HUES64 (cell line): ENCODE measurements around the gene PTCD1.
"Not testable (repeated sequence)": the region's sequence is repeated elsewhere in the genome, so short reads cannot be mapped to it uniquely, and the experiment has no call there.

Experiments
- H3K27ac ChIP-seq: 2 replicates; pipeline ENCODE4 v1.7.0; 2013; ENCODE audit warnings: low read depth, low read length, inconsistent platforms
- H3K27me3 ChIP-seq: 2 replicates; pipeline ENCODE4 v1.6.1; 2013; ENCODE audit warnings: mild to moderate bottlenecking, low read length; ENCODE audit not compliant: insufficient read depth
- H3K36me3 ChIP-seq: 2 replicates; pipeline ENCODE4 v1.6.1; 2013; ENCODE audit warnings: mild to moderate bottlenecking, low read length; ENCODE audit not compliant: insufficient read depth
- H3K4me1 ChIP-seq: 2 replicates; pipeline ENCODE4 v1.6.1; 2013; ENCODE audit warnings: mild to moderate bottlenecking, low read length, moderate library complexity; ENCODE audit not compliant: insufficient read depth
- H3K4me3 ChIP-seq: 2 replicates; pipeline ENCODE4 v1.5.1; 2013; ENCODE audit warnings: mild to moderate bottlenecking, low read length, moderate library complexity
- H3K9ac ChIP-seq: 2 replicates; pipeline ENCODE4 v1.6.1; 2013; ENCODE audit warnings: mild to moderate bottlenecking, low read depth, low read length
- H3K9me3 ChIP-seq: 2 replicates; pipeline ENCODE4 v1.6.1; 2013; ENCODE audit warnings: low read depth, low read length; ENCODE audit not compliant: insufficient read depth
- WGBS: fragments of 150-250, 120-280 bp; methylation state at CpG from one replicate; pipeline ENCODE4 v1.1.7; 2013; ENCODE audit warnings: missing lambda C conversion rate; 5-methylcytosine and 5-hydroxymethylcytosine counted together

Gene PTCD1

DNA sequence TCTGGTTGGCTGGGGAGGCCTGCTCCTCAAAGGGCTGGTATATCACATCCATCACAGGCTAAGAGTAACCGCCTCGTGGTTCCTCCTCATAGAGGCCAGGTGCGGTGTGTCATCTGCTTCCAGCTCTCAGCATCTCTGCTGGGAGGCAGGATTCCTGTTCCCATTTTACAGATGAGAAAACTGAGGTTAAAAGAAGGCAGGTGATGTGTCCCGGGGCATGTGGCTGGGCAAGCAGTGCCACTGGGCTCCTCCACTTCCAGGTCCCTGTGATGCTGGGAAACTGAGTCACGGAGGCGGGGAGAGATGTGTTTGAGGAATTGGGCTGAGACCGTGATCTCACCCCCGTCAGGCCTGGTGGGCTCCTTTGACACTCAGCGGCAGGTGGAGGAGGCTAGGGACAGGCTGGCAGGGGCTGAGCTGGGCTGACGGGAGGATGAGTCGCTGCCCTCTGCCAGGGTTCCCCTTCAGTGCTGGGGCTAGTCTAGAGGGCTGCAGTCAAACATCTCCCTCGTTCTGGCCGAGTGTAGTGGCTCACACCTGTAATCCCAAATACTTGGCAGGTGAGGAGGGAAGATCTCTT lies 54.7 kb downstream of the PTCD1 start:
- Histone ChIP-seq H3K9ac (no peak overlapping the region), H3K9me3 (no peaks in the 10 kb centered on the region), H3K4me1 (no peaks in the 10 kb centered on the region), H3K27ac (no peak overlapping the region), H3K4me3 (no peak overlapping the region), H3K27me3 (no peaks in the 10 kb centered on the region), H3K36me3 (peaks cover 32% of the 10 kb centered on the region)
- WGBS: 96% methylated on average over 13 of the region's 13 CpGs

DNA sequence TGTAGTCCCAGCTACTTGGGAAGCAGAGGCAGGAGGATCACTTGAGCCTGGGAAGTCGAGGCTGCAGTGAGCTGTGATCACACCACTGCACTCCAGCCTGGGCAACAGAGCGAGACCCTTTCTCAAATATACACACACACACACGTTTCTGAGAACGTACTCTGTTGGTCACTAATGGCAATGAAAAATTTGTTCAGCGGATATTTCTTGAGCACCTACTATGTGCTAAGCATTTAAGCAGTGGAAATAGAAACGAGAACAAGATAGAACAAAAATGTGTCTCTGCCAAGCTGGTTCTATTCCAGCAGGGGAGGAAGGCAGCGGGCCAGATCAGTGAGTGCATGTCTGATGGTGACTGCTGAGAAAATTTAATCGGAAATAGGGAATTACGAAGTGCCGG lies 55.4 kb downstream of the PTCD1 start:
- Histone ChIP-seq H3K36me3 (peaks cover 28% of the 10 kb centered on the region), H3K4me1 (no peaks in the 10 kb centered on the region), H3K27me3 (no peaks in the 10 kb centered on the region), H3K4me3 (no peak overlapping the region), H3K27ac (no peak overlapping the region), H3K9me3 (no peaks in the 10 kb centered on the region), H3K9ac (no peak overlapping the region)
- WGBS: 97% methylated on average over 10 of the region's 10 CpGs

GRCh38 chr7:99381664-99382075 lies 56.9 kb downstream of the PTCD1 start:
- no peaks in the 10 kb centered on the region for H3K4me1 ChIP-seq
- WGBS: 93% methylated on average over 7 of the region's 7 CpGs
- H3K4me3 ChIP-seq: no peak overlapping the region
- H3K9ac ChIP-seq: no peak overlapping the region
- H3K36me3 ChIP-seq: peaks cover 23% of the 10 kb centered on the region
- H3K27ac ChIP-seq: no peak overlapping the region
- no peaks in the 10 kb centered on the region for H3K9me3 ChIP-seq
- H3K27me3 ChIP-seq: no peaks in the 10 kb centered on the region

- Histone ChIP-seq H3K4me3 (no peak overlapping the region), H3K27me3 (no peaks in the 10 kb centered on the region), H3K4me1 (no peaks in the 10 kb centered on the region), H3K9ac (no peak overlapping the region), H3K9me3 (no peaks in the 10 kb centered on the region), H3K36me3 (peaks cover 17% of the 10 kb centered on the region), H3K27ac (no peak overlapping the region)
- WGBS: 95% methylated on average over 16 of the region's 16 CpGs
Observed at GRCh38 chr7:99380823-99381663, 57.6 kb downstream of the PTCD1 start.

DNA sequence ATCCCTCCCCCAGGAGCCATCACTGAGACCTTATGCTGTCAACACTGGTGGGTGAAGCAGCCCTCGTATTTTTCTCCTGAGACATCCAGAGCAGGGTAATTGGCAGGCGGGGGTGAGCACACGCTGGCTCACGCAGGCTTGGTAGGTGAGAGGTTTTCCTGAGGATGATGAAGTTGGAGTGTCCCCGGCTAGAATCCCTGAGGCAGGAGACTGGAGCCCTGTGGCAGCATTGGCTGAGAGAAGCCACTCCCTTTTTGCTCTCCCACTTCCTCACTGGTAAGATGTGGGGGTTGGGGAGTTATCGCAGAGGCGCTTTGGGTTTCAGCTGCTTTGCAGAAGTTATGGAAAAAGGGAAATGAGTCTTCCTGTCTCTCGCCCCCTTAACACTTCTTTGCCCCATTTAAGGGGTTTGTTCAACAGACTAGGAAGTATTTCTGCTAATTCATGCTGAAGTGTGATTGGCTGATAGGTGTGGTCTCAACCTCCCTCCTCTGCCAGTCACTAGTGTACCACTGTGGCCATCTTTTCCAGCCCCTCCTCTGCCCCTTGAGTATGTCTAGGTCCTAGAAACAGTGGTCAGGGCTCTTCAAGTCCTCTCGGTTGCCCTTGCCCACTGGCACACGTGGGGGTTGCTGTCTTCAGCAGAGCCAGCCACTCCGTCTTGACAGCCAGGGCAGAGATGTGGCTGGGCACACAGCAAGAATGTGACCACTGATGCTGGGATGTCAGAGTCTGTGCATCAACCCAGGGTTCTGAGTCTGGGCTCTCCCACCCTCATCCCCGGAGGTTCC lies 58.4 kb downstream of the PTCD1 start:
- Histone ChIP-seq H3K9ac (0 out of 2 replicates have a peak overlapping the region, but pooled peaks have one; percentile 27), H3K36me3 (peaks cover 17% of the 10 kb centered on the region), H3K27me3 (no peaks in the 10 kb centered on the region), H3K27ac (no peak overlapping the region), H3K4me1 (no peaks in the 10 kb centered on the region), H3K4me3 (no peak overlapping the region), H3K9me3 (no peaks in the 10 kb centered on the region)
- WGBS: 86% methylated on average over 11 of the region's 12 CpGs

DNA sequence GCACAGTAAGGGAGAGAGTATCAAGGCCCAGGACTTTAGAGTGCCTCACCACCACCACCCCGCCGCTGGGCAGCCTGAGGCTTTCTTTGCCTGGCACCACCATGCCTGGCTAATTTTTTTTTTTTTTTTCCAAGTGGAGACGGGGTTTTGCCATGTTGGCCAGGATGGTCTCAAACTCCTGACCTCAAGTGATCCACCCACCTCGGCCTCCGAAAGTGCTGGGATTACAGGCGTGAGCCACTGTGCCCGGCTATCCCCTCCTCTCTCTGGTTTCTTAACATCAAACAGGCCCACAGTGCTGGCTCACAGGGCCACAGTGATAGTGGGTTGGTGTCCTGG lies 58.9 kb downstream of the PTCD1 start:
- H3K4me3 ChIP-seq, H3K27me3 ChIP-seq, H3K27ac ChIP-seq, H3K9ac ChIP-seq, H3K4me1 ChIP-seq, H3K9me3 ChIP-seq: not testable (repeated sequence)
- WGBS: 93% methylated on average over 7 of the region's 7 CpGs
- peaks cover 17% of the 10 kb centered on the region for H3K36me3 ChIP-seq

DNA sequence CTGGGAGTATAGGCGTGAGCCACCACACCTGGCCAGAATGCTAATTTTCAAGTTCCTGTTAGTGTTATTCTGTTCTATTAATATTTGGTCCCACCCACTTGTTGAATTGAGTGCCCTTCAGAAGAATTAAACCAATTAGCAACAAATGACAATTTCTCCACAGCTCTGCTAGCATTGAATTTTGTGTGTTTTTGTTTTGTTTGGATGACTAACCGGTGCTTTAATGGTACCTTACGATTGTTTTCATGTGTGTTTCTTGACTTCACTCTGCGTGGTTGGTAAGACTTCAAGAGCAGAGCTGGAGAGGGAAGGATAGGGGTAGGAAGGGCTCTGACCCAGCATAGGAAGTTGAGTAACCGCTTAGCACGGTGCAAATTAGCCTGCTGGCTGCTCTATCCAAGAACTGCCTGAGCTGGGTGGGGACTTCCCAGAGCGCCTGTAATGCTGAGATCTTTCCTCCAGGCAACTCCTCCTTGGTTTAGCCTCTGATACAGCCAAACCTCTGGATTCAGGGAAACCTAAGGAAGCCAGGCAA lies 59.5 kb downstream of the PTCD1 start:
- no peak overlapping the region for H3K4me3 ChIP-seq

GRCh38 chr7:99375070-99375807 lies 63.4 kb downstream of the PTCD1 start:
- Histone ChIP-seq H3K27ac (no peak overlapping the region), H3K4me1 (no peaks in the 10 kb centered on the region)

More for the DNA sequence above, 59.5 kb downstream of the PTCD1 start:
- Histone ChIP-seq H3K27ac (no peak overlapping the region), H3K27me3 (no peaks in the 10 kb centered on the region), H3K9ac (no peak overlapping the region), H3K36me3 (peaks cover 17% of the 10 kb centered on the region), H3K9me3 (no peaks in the 10 kb centered on the region), H3K4me1 (no peaks in the 10 kb centered on the region)
- 80% methylated on average over 7 of the region's 7 CpGs for WGBS

GRCh38 chr7:99374111-99375064 lies 64.2 kb downstream of the PTCD1 start, which contains the start of gene ARPC1B:
ARPC1B (plus strand) TSS chr7:99374730; CDS start chr7:99385715, 10,985 bp downstream.
- WGBS: 1% methylated on average over 95 of the region's 95 CpGs
- Histone ChIP-seq H3K4me1 (no peaks in the 10 kb centered on the region), H3K27ac (peak within 1 kb of the TSS; percentile 80), H3K9ac (peak within 1 kb of the TSS; percentile 85), H3K36me3 (peaks cover 7% of the 10 kb centered on the region), H3K4me3 (peak within 1 kb of the TSS; percentile 91), H3K9me3 (no peaks in the 10 kb centered on the region), H3K27me3 (no peaks in the 10 kb centered on the region)

More at GRCh38 chr7:99375070-99375807, 63.4 kb downstream of the PTCD1 start:
- Histone ChIP-seq H3K4me3 (peak overlapping the region; percentile 91), H3K27me3 (no peaks in the 10 kb centered on the region), H3K9me3 (no peaks in the 10 kb centered on the region), H3K9ac (peak overlapping the region; percentile 24; the same call in 1 of the 2 replicates), H3K36me3 (peaks cover 7% of the 10 kb centered on the region)
- 6% methylated on average over 57 of the region's 58 CpGs for WGBS
